Endodermal cell (in vitro differentiated cells): ENCODE results near the gene PALMD. TPM values are rescaled to one million over a fixed set of nuclear protein-coding genes. Genes with fewer than 3 reads are reported as not detected.

ENCODE experiments used
- DNase-seq: peaks from one replicate; pipeline ENCODE4 v3.0.0-alpha.2; 2017
- H3K27ac ChIP-seq: 2 replicates; pipeline ENCODE4 v1.5.1; 2013; ENCODE audit warnings: mild to moderate bottlenecking, low read depth, low read length, moderate library complexity
- H3K27me3 ChIP-seq: 2 replicates; pipeline ENCODE4 v1.6.1; 2013; ENCODE audit warnings: mild to moderate bottlenecking, low read length, moderate library complexity; ENCODE audit not compliant: insufficient read depth, control insufficient read depth, poor library complexity, severe bottlenecking
- H3K36me3 ChIP-seq: 2 replicates; pipeline ENCODE4 v1.7.0; 2013; ENCODE audit warnings: mild to moderate bottlenecking, low read length, moderate library complexity; ENCODE audit not compliant: control insufficient read depth, insufficient read depth
- H3K4me1 ChIP-seq: one replicate; pipeline ENCODE4 v1.7.0; 2013; ENCODE audit warnings: low read length; ENCODE audit not compliant: control insufficient read depth, insufficient read depth
- H3K4me3 ChIP-seq: 2 replicates; pipeline ENCODE4 v1.5.1; 2013; ENCODE audit warnings: mild to moderate bottlenecking, low read length, moderate library complexity
- H3K9ac ChIP-seq: 2 replicates; pipeline ENCODE4 v1.6.1; 2013; ENCODE audit warnings: mild to moderate bottlenecking, low read length, moderate library complexity; ENCODE audit not compliant: poor library complexity, severe bottlenecking; ENCODE audit errors: extremely low read depth
- H3K9me3 ChIP-seq: 2 replicates; pipeline ENCODE4 v1.6.1; 2013; ENCODE audit warnings: mild to moderate bottlenecking, low read length, moderate library complexity; ENCODE audit not compliant: control insufficient read depth
- H3K27ac Mint-ChIP-seq: 2 replicates; pipeline ENCODE4 v1.8.0; 2020; ENCODE audit warnings: mixed read lengths
- H3K27me3 Mint-ChIP-seq: 2 replicates; pipeline ENCODE4 v1.8.0; 2021; ENCODE audit warnings: mild to moderate bottlenecking, mixed read lengths; ENCODE audit not compliant: insufficient read depth
- H3K36me3 Mint-ChIP-seq: 2 replicates; pipeline ENCODE4 v1.8.0; 2020; ENCODE audit warnings: low read depth, mixed read lengths
- H3K4me1 Mint-ChIP-seq: 2 replicates; pipeline ENCODE4 v1.8.0; 2020; ENCODE audit warnings: mixed read lengths
- H3K4me3 Mint-ChIP-seq: 2 replicates; pipeline ENCODE4 v1.8.0; 2020; ENCODE audit warnings: mild to moderate bottlenecking, moderate library complexity, mixed read lengths
- H3K9me3 Mint-ChIP-seq: 2 replicates; pipeline ENCODE4 v1.8.0; 2020; ENCODE audit warnings: mild to moderate bottlenecking, mixed read lengths
- WGBS, 2 experiments: methylation state at CpG; one replicate each; pipeline versions ENCODE4 v1.1.5 to v1.1.7; 2013; ENCODE audit warnings: missing lambda C conversion rate in 2 of 2, mixed read lengths in 1 of 2; ENCODE audit not compliant: insufficient coverage in 1 of 2, insufficient read length in 1 of 2; 5-methylcytosine and 5-hydroxymethylcytosine counted together
- total RNA-seq, 2 donors: library from RNA; stranded (reverse); fragmentation: NEBNext Ultra II Directional in 1 of 2; extraction: Animal tissue kit (Norgen Biotek cat#: 25700) in 1 of 2; gene quantifications; 2 replicates in 1 of 2; 3 replicates in 1 of 2; pipeline ENCODE4 v1.2.1, GENCODE V29; 2021
- TF ChIP-seq, protein P1 (sequence below): fragments of 200-600 bp; sonication (generic); conservative IDR thresholded peaks from 2 replicates; pipeline ENCODE4 v1.5.0; 2021; ENCODE audit warnings: antibody characterized with exemption, mild to moderate bottlenecking

The PALMD gene
- total RNA-seq, 2 donors from 2014 or later: 0.24 to 0.26 TPM

DNA sequence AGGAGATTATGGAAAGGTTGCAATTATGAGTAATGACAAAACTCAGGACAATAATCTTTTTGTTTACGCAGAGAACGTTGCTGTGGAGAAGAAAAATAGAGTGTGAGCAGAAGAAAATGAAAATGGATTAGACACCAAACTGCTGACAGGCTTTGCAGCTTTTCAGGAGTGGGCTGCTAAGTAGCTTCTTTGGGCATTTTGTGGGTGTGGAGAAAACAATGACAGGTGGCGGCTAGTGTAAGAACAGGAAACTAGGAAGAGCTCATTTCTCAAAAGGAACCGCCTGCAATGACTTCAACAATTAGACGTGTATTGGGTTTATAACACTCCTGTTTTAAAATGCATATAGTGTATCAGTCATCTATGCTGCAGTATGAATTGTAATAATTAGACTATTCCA is 18.3 kb upstream of the PALMD start:
- Histone ChIP-seq H3K4me3 (no peak overlapping the region), H3K36me3 (no peaks in the 10 kb centered on the region), H3K9me3 (no peaks in the 10 kb centered on the region), H3K27ac (no peak overlapping the region), H3K9ac (no peak overlapping the region), H3K4me1 (peaks cover 4% of the 10 kb centered on the region), H3K27me3 (no peaks in the 10 kb centered on the region)
- Mint-ChIP-seq H3K4me3 (no peak overlapping the region), H3K4me1 (peaks cover 10% of the 10 kb centered on the region), H3K9me3 (no peaks in the 10 kb centered on the region), H3K27ac (no peak overlapping the region), H3K27me3 (no peaks in the 10 kb centered on the region), H3K36me3 (no peaks in the 10 kb centered on the region)
- DNase-seq: no peak
- WGBS, 2 experiments: 92 to 98% methylated on average over 5 of the region's 5 CpGs
- TF ChIP-seq, protein P1, sequence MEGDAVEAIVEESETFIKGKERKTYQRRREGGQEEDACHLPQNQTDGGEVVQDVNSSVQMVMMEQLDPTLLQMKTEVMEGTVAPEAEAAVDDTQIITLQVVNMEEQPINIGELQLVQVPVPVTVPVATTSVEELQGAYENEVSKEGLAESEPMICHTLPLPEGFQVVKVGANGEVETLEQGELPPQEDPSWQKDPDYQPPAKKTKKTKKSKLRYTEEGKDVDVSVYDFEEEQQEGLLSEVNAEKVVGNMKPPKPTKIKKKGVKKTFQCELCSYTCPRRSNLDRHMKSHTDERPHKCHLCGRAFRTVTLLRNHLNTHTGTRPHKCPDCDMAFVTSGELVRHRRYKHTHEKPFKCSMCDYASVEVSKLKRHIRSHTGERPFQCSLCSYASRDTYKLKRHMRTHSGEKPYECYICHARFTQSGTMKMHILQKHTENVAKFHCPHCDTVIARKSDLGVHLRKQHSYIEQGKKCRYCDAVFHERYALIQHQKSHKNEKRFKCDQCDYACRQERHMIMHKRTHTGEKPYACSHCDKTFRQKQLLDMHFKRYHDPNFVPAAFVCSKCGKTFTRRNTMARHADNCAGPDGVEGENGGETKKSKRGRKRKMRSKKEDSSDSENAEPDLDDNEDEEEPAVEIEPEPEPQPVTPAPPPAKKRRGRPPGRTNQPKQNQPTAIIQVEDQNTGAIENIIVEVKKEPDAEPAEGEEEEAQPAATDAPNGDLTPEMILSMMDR: no peak

DNA sequence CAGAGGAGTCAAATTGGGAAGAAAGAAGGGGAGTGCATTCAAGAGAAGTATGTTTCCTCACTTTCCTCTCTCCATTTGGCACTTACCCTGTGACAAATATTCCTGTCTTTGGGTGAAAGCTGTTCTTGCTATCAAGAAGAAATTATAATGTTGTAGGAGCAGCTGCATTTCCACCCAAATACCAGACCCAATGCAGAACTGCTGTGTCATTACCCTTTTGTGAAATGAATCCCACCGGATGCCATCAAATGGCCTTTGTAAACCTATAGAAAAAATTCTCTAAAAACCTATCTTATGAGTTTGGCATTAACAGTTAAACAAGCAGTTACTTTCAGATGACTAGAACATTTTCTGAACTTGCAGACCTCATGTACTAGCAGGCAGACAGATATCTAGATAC is 16.7 kb upstream of the PALMD start:
- 60 to 91% methylated on average over 1 of the region's 1 CpG for WGBS, 2 experiments
- Mint-ChIP-seq H3K36me3 (no peaks in the 10 kb centered on the region), H3K9me3 (no peaks in the 10 kb centered on the region), H3K4me3 (no peak overlapping the region), H3K4me1 (peaks cover 9% of the 10 kb centered on the region), H3K27ac (no peak overlapping the region), H3K27me3 (no peaks in the 10 kb centered on the region)
- no peak overlapping the region for H3K27ac ChIP-seq
- H3K9me3 ChIP-seq: no peaks in the 10 kb centered on the region
- no peak for DNase-seq
- TF ChIP-seq, protein P1: no peak
- H3K9ac ChIP-seq: no peak overlapping the region
- no peaks in the 10 kb centered on the region for H3K36me3 ChIP-seq
- H3K27me3 ChIP-seq: no peaks in the 10 kb centered on the region
- no peak overlapping the region for H3K4me3 ChIP-seq
- H3K4me1 ChIP-seq: no peaks in the 10 kb centered on the region

DNA sequence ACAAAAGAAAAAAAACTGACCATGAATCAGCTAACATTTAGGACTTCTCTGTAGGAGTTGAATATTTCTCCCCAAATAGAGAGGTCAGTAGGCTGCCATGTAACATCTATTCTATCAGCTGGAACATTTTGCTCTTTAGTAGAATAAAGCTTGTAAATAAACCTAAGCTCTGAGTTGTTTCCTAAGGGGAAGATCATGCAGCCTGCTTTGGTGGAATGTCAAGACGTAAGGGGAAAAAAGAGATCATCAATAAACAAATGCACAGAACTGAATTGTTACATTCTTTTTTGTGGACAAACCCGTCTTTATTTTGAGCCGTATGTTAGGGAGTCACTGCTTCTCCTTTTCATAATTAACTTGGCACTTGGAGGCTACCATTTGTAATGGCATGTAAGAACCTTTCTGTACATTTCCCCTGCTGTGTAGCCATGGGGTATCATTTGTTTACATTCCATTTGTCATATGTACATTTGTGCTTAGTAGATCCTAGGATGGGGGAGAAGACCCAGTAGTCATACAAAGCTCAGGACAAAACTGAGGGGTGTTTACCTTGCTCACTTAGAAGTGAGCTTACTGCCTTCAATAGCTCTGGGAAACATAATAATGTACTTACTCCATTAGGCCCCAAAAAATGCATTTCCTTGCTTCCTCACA is 10.8 kb upstream of the PALMD start:
- H3K9me3 ChIP-seq: no peaks in the 10 kb centered on the region
- 92 to 94% methylated on average over 2 to 3 of the region's 3 CpGs for WGBS, 2 experiments
- TF ChIP-seq, protein P1: no peak
- no peaks in the 10 kb centered on the region for H3K36me3 ChIP-seq
- no peak for DNase-seq
- H3K4me1 Mint-ChIP-seq: peaks cover 31% of the 10 kb centered on the region
- peak overlapping the region; percentile 5 for H3K4me3 ChIP-seq
- no peak overlapping the region for H3K9ac ChIP-seq
- no peaks in the 10 kb centered on the region for H3K9me3 Mint-ChIP-seq
- H3K4me3 Mint-ChIP-seq: no peak overlapping the region
- H3K36me3 Mint-ChIP-seq: no peaks in the 10 kb centered on the region
- no peaks in the 10 kb centered on the region for H3K27me3 ChIP-seq
- no peaks in the 10 kb centered on the region for H3K27me3 Mint-ChIP-seq
- H3K27ac ChIP-seq: no peak overlapping the region
- H3K27ac Mint-ChIP-seq: peak overlapping the region; percentile 9
- peaks cover 18% of the 10 kb centered on the region for H3K4me1 ChIP-seq
